ENCODE data around the gene KCTD5. TPM values are rescaled to one million over a fixed set of nuclear protein-coding genes. Genes with fewer than 3 reads are reported as not detected.
"Not testable (repeated sequence)": the region's sequence is repeated elsewhere in the genome, so short reads cannot be mapped to it uniquely, and the experiment has no call there.

KCTD5 gene
- total RNA-seq, 1 experiment from 2014 or later = 36.7 TPM

- H3K9me3 Mint-ChIP-seq (ENCODE audit: low read depth, unreplicated experiment); intact Hi-C loops (cut with micrococcal nuclease; ENCODE audit: unreplicated experiment); BruUV-seq (replicated peaks); DNase-seq; H3K4me1 Mint-ChIP-seq (ENCODE audit: low read depth, unreplicated experiment); CTCF ChIA-PET; H3K4me3 Mint-ChIP-seq (ENCODE audit: low read depth, unreplicated experiment); H3K36me3 Mint-ChIP-seq (ENCODE audit: insufficient read depth, unreplicated experiment); H3K27ac Mint-ChIP-seq (ENCODE audit: unreplicated experiment): not testable (repeated sequence)
- H3K27me3 Mint-ChIP-seq (ENCODE audit: unreplicated experiment) = peaks cover 12% of the 10 kb centered on the region
Measured at GRCh38 chr16:2654949-2655348, 27.4 kb upstream of the KCTD5 start.

DNA sequence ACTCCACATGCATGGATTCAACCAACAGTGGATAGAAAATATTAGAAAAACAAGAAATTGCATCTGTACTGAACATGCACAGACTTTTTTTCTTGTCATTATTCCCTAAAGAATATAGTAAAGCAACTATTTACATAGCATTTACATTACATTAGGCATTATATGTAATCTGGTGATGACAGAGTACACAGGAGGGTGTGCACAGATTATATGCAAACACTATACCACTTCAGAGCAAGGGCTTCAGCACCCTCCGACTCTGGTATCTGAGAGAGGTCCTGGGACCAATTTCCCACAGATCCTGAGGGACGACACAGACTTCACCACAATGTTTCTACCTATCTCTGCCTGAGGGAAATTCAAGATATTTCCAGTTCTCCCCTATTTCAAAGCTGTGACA is 25.3 kb upstream of the KCTD5 start:
- no peak overlapping the region for H3K27ac Mint-ChIP-seq (ENCODE audit: unreplicated experiment)
- TF ChIP-seq CTCF (IDR thresholded peaks at IDR 0.05; ENCODE audit: unreplicated experiment) = no peak
- CTCF ChIA-PET = no interaction called here
- no peak overlapping the region for H3K4me3 Mint-ChIP-seq (ENCODE audit: low read depth, unreplicated experiment)
- H3K36me3 Mint-ChIP-seq (ENCODE audit: insufficient read depth, unreplicated experiment) = peaks cover 15% of the 10 kb centered on the region
- H3K9me3 Mint-ChIP-seq (ENCODE audit: low read depth, unreplicated experiment) = peaks cover 4% of the 10 kb centered on the region
- no TSS peak for BruUV-seq (replicated peaks)
- peaks cover 12% of the 10 kb centered on the region for H3K27me3 Mint-ChIP-seq (ENCODE audit: unreplicated experiment)
- peaks cover 13% of the 10 kb centered on the region for H3K4me1 Mint-ChIP-seq (ENCODE audit: low read depth, unreplicated experiment)
- intact Hi-C loops (cut with micrococcal nuclease; ENCODE audit: unreplicated experiment) = no loop called here
- no peak for DNase-seq

GRCh38 chr16:2657803-2658202 is 24.5 kb upstream of the KCTD5 start:
- DNase-seq; H3K4me3 Mint-ChIP-seq (ENCODE audit: low read depth, unreplicated experiment); H3K9me3 Mint-ChIP-seq (ENCODE audit: low read depth, unreplicated experiment); BruUV-seq (replicated peaks); CTCF ChIA-PET; intact Hi-C loops (cut with micrococcal nuclease; ENCODE audit: unreplicated experiment); H3K27ac Mint-ChIP-seq (ENCODE audit: unreplicated experiment): not testable (repeated sequence)
- Mint-ChIP-seq H3K27me3 (ENCODE audit: unreplicated experiment) (peaks cover 12% of the 10 kb centered on the region), H3K36me3 (ENCODE audit: insufficient read depth, unreplicated experiment) (peaks cover 15% of the 10 kb centered on the region), H3K4me1 (ENCODE audit: low read depth, unreplicated experiment) (peaks cover 15% of the 10 kb centered on the region)

- BruUV-seq (replicated peaks); H3K4me3 Mint-ChIP-seq (ENCODE audit: low read depth, unreplicated experiment); H3K9me3 Mint-ChIP-seq (ENCODE audit: low read depth, unreplicated experiment); intact Hi-C loops (cut with micrococcal nuclease; ENCODE audit: unreplicated experiment); CTCF ChIA-PET; H3K27ac Mint-ChIP-seq (ENCODE audit: unreplicated experiment): not testable (repeated sequence)
- H3K36me3 Mint-ChIP-seq (ENCODE audit: insufficient read depth, unreplicated experiment) = peaks cover 27% of the 10 kb centered on the region
- peak; percentile 39 for DNase-seq
- H3K27me3 Mint-ChIP-seq (ENCODE audit: unreplicated experiment) = peaks cover 12% of the 10 kb centered on the region
- H3K4me1 Mint-ChIP-seq (ENCODE audit: low read depth, unreplicated experiment) = peaks cover 33% of the 10 kb centered on the region
Measured at GRCh38 chr16:2659560-2659959, 22.8 kb upstream of the KCTD5 start.

GRCh38 chr16:2660014-2660662 is 22.2 kb upstream of the KCTD5 start:
- H3K27ac Mint-ChIP-seq (ENCODE audit: unreplicated experiment); H3K4me3 Mint-ChIP-seq (ENCODE audit: low read depth, unreplicated experiment); intact Hi-C loops (cut with micrococcal nuclease; ENCODE audit: unreplicated experiment); BruUV-seq (replicated peaks); DNase-seq; CTCF ChIA-PET; H3K9me3 Mint-ChIP-seq (ENCODE audit: low read depth, unreplicated experiment): not testable (repeated sequence)
- H3K4me1 Mint-ChIP-seq (ENCODE audit: low read depth, unreplicated experiment) = peaks cover 38% of the 10 kb centered on the region
- H3K27me3 Mint-ChIP-seq (ENCODE audit: unreplicated experiment) = peaks cover 12% of the 10 kb centered on the region
- peaks cover 31% of the 10 kb centered on the region for H3K36me3 Mint-ChIP-seq (ENCODE audit: insufficient read depth, unreplicated experiment)

GRCh38 chr16:2660755-2661373 is 21.5 kb upstream of the KCTD5 start:
- DNase-seq = peak; percentile 61
- H3K27ac Mint-ChIP-seq (ENCODE audit: unreplicated experiment); H3K4me3 Mint-ChIP-seq (ENCODE audit: low read depth, unreplicated experiment); intact Hi-C loops (cut with micrococcal nuclease; ENCODE audit: unreplicated experiment); H3K9me3 Mint-ChIP-seq (ENCODE audit: low read depth, unreplicated experiment); BruUV-seq (replicated peaks): not testable (repeated sequence)
- Mint-ChIP-seq H3K4me1 (ENCODE audit: low read depth, unreplicated experiment) (peaks cover 42% of the 10 kb centered on the region), H3K27me3 (ENCODE audit: unreplicated experiment) (peaks cover 12% of the 10 kb centered on the region), H3K36me3 (ENCODE audit: insufficient read depth, unreplicated experiment) (peaks cover 35% of the 10 kb centered on the region)
- CTCF ChIA-PET = interaction anchor here (0.6 kb wide), 1 partner anchor 214 kb away, joined by 3 read pairs; no protein-coding TSS in a partner anchor
- TF ChIP-seq CTCF (IDR thresholded peaks at IDR 0.05; ENCODE audit: unreplicated experiment) = peak; percentile 77

All from Calu3 (cell line).